Measurements from ENCODE around the gene FIGLA.

DNA sequence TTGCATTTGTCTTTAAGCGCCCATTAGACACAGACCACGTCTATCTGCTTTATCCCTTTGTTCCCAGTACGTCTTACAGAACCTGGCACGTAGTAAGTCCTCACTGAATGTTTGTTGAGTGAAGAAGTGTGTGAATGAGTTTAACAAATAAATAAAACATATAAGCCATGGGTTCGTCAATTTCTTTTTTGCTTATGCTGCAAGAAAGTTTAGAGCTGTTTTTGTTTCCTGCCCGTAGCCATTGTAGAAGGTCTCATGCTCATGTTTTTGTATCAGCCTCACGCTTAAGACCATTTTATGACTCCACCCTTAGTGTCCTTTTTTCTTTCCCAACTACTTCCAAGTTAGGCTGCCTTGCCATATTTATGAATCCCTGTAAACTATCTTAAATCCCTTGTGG lies 24.9 kb downstream of the FIGLA start:
- TF ChIP-seq, protein P1, sequence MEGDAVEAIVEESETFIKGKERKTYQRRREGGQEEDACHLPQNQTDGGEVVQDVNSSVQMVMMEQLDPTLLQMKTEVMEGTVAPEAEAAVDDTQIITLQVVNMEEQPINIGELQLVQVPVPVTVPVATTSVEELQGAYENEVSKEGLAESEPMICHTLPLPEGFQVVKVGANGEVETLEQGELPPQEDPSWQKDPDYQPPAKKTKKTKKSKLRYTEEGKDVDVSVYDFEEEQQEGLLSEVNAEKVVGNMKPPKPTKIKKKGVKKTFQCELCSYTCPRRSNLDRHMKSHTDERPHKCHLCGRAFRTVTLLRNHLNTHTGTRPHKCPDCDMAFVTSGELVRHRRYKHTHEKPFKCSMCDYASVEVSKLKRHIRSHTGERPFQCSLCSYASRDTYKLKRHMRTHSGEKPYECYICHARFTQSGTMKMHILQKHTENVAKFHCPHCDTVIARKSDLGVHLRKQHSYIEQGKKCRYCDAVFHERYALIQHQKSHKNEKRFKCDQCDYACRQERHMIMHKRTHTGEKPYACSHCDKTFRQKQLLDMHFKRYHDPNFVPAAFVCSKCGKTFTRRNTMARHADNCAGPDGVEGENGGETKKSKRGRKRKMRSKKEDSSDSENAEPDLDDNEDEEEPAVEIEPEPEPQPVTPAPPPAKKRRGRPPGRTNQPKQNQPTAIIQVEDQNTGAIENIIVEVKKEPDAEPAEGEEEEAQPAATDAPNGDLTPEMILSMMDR (conservative IDR thresholded peaks at IDR 0.05 in 1 of 2, IDR thresholded peaks at IDR 0.05 in 1 of 2; ENCODE audit: extremely low read depth in 1 of 2, insufficient read depth in 1 of 2, low read depth in 1 of 2, low read length in 2 of 2): no peak
- no peak for TF ChIP-seq EZH2 (IDR thresholded peaks at IDR 0.05; ENCODE audit: borderline replicate concordance, low read length)

Data from mammary epithelial cell (primary cell).